GM12865 (cell line): ENCODE data around the gene UBASH3B.
"Not testable (repeated sequence)": the region's sequence is repeated elsewhere in the genome, so short reads cannot be mapped to it uniquely, and the experiment has no call there.

ENCODE experiments used
- DNase-seq: peaks from one replicate; pipeline ENCODE4 v3.0.0; 2010; ENCODE audit warnings: low read depth
- H3K4me3 ChIP-seq: 2 replicates; pipeline ENCODE4 v1.5.1; 2011; ENCODE audit warnings: mild to moderate bottlenecking, low read depth, low read length, control low read depth
- TF ChIP-seq, protein P1 (sequence below): IDR thresholded peaks from 2 replicates; pipeline ENCODE4 v1.5.1; 2011; ENCODE audit warnings: low read length, control low read depth, low read depth, inconsistent platforms; ENCODE audit not compliant: insufficient read depth; ENCODE audit errors: missing control alignments

The UBASH3B gene

DNA sequence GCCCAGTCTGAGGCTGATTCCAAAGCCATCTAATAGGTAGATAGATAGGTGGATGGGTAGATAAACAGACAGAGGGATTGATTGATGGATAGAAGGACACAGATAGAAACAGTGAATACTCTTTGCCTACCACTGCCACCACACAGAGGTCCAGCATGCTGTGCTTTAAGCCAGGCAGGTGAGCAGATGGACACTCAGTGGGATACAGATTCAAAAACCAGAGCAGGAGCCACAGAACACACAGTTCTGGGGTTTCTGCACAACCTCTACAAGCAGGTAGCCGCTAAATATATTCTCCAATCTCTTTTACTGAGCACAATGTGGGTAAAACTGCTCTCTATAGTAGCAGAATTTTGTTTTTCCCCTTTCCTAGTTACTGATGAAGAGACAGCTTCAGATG is 206.6 kb downstream of the UBASH3B start:
- DNase-seq, result no peak
- no peak overlapping the region for H3K4me3 ChIP-seq
- TF ChIP-seq, protein P1, sequence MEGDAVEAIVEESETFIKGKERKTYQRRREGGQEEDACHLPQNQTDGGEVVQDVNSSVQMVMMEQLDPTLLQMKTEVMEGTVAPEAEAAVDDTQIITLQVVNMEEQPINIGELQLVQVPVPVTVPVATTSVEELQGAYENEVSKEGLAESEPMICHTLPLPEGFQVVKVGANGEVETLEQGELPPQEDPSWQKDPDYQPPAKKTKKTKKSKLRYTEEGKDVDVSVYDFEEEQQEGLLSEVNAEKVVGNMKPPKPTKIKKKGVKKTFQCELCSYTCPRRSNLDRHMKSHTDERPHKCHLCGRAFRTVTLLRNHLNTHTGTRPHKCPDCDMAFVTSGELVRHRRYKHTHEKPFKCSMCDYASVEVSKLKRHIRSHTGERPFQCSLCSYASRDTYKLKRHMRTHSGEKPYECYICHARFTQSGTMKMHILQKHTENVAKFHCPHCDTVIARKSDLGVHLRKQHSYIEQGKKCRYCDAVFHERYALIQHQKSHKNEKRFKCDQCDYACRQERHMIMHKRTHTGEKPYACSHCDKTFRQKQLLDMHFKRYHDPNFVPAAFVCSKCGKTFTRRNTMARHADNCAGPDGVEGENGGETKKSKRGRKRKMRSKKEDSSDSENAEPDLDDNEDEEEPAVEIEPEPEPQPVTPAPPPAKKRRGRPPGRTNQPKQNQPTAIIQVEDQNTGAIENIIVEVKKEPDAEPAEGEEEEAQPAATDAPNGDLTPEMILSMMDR, result no peak

DNA sequence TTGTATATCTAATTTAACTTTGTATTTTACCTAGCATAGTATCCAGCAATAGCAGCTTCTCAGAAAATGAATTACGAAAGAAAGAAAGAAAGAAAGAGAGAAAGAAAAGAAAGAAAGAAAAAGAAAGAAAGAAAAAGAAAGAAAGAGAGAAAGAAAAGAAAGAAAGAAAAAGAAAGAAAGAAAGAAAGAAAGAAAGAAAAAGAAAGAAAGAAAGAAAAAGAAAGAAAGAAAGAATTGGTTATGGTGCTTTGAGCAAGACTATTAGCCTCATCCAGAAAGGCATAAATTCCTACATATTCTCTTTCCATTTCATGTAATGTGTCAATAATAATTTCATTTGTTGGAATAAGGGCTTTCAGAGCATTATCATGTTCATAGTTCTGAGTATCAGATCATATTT is 207.6 kb downstream of the UBASH3B start:
- not testable (repeated sequence) for DNase-seq, H3K4me3 ChIP-seq

DNA sequence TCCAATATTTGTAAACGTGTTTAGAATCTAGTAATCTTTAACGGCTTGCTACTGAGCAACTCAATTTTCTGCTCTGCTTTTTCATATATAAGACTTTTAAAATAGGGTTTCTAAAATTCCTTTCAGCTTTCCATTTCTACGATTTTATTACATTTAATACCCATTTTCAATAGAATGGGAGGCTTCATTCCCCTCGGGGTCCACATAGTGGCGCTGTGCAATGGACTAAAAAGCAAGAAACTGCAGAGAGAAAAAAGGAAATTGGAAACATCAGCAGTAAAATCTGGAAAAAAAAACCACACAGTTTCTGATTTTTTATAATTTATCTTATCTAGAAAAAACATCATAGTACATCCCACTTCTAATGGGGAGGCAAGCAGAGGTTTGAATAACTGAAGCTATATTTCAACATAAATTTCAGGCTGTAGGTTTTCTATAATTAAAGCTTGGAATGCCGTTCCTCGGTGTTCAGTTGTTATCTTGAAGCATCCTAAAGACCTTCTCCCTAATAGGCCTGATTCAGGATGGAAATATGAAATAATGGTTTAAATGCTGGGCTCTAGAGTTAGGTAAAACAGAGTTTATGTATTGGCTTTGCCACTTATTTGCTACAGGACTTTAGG is 208.3 kb downstream of the UBASH3B start:
- H3K4me3 ChIP-seq, result no peak overlapping the region
- DNase-seq, result peak; percentile 52

More for the DNA sequence above, 208.3 kb downstream of the UBASH3B start:
- TF ChIP-seq, protein P1, result peak; percentile 71
